GM19468 (cell line): ENCODE data around the gene PDE9A.
"Not testable (repeated sequence)": the region's sequence is repeated elsewhere in the genome, so short reads cannot be mapped to it uniquely, and the experiment has no call there.

Source experiments
- ATAC-seq: cut with Tn5 transposase; IDR thresholded peaks from one replicate; pipeline ENCODE4 v1.9.1; 2021; ENCODE audit warnings: mild to moderate bottlenecking, moderate library complexity, moderate number of reproducible peaks; ENCODE audit not compliant: unreplicated experiment; ENCODE audit errors: extremely low read depth

PDE9A gene

GRCh38 chr21:42623694-42624093 is 29.7 kb upstream of the PDE9A start:
- ATAC-seq, result no peak

- no peak for ATAC-seq
These were observed 29.2 kb upstream of the PDE9A start for GRCh38 chr21:42624095-42624790.

GRCh38 chr21:42624936-42625335 is 28.5 kb upstream of the PDE9A start:
- ATAC-seq, result no peak

GRCh38 chr21:42626171-42626570 is 27.2 kb upstream of the PDE9A start:
- no peak for ATAC-seq

GRCh38 chr21:42627527-42628289 is 25.7 kb upstream of the PDE9A start:
- ATAC-seq, result no peak

- ATAC-seq, result not testable (repeated sequence)
These were observed 24.9 kb upstream of the PDE9A start for GRCh38 chr21:42628466-42629061.

GRCh38 chr21:42629933-42630589 is 23.4 kb upstream of the PDE9A start:
- ATAC-seq, result no peak

GRCh38 chr21:42630626-42631025 is 22.8 kb upstream of the PDE9A start:
- ATAC-seq, result no peak

GRCh38 chr21:42631142-42631541 is 22.3 kb upstream of the PDE9A start:
- ATAC-seq, result no peak

GRCh38 chr21:42632336-42632751 is 21.1 kb upstream of the PDE9A start:
- no peak for ATAC-seq

- no peak for ATAC-seq
These were observed 20.4 kb upstream of the PDE9A start for GRCh38 chr21:42632771-42633690.

- no peak for ATAC-seq
These were observed 19.6 kb upstream of the PDE9A start for GRCh38 chr21:42633858-42634257.

GRCh38 chr21:42635848-42636519 is 17.4 kb upstream of the PDE9A start:
- ATAC-seq, result no peak

GRCh38 chr21:42636520-42637266 is 16.7 kb upstream of the PDE9A start:
- ATAC-seq, result no peak

- ATAC-seq, result no peak
These were observed 16.0 kb upstream of the PDE9A start for GRCh38 chr21:42637267-42638041.

GRCh38 chr21:42638266-42638863 is 15.1 kb upstream of the PDE9A start:
- no peak for ATAC-seq

- ATAC-seq, result no peak
These were observed 13.7 kb upstream of the PDE9A start for GRCh38 chr21:42639646-42640152.
